IMR-90 (cell line): ENCODE data around the gene MYO3B. TPM values are rescaled to one million over a fixed set of nuclear protein-coding genes. Genes with fewer than 3 reads are reported as not detected.

ENCODE experiments used
- ATAC-seq: fragments of 200-7000 bp; cut with Tn5 transposase; 2 replicates; pipeline ENCODE4 v1.9.1; 2020; ENCODE audit warnings: low read depth, mild to moderate bottlenecking, moderate library complexity
- BruUV-seq: library from RNA; stranded (reverse); fragments of 400-500 nt; replicated peaks from 2 replicates; lab custom pipeline; 2021; lab: Mats Ljungman, UMichigan
- CTCF ChIA-PET: fragments of 300-600 bp; formaldehyde crosslinking; extraction: SDS; loops from one replicate; lab custom pipeline; 2021; ENCODE audit warnings: antibody characterized with exemption; lab: Yijun Ruan, JAX
- POLR2A ChIA-PET: fragments of 300-600 bp; sonication (Branson Sonifier 250); formaldehyde crosslinking; loops from one replicate; lab custom pipeline; 2022; ENCODE audit warnings: antibody characterized with exemption; ENCODE audit not compliant: unreplicated experiment; lab: Charles Lee
- DNase-seq: peaks from one replicate; pipeline ENCODE4 v3.0.0; 2013
- H2AFZ ChIP-seq: replicated peaks from 2 replicates; pipeline ENCODE3; 2013; ENCODE audit warnings: low read length, mild to moderate bottlenecking; ENCODE audit not compliant: poor library complexity
- H2AK5ac ChIP-seq: 2 replicates; pipeline ENCODE4 v1.6.1; 2013; ENCODE audit warnings: low read depth, low read length, inconsistent platforms
- H2AK9ac ChIP-seq: replicated peaks from 2 replicates; pipeline ENCODE3; 2013; ENCODE audit warnings: mild to moderate bottlenecking, low read depth, low read length, moderate library complexity; ENCODE audit not compliant: poor library complexity
- H2BK120ac ChIP-seq: 2 replicates; pipeline ENCODE4 v1.6.1; 2013; ENCODE audit warnings: low read depth, low read length, inconsistent platforms
- H2BK15ac ChIP-seq: 3 replicates; pipeline ENCODE4 v1.6.1; 2013; ENCODE audit warnings: low read depth, low read length, inconsistent platforms
- H2BK20ac ChIP-seq: 2 replicates; pipeline ENCODE4 v1.6.1; 2013; ENCODE audit warnings: low read depth, mild to moderate bottlenecking, inconsistent platforms, low read length, moderate library complexity
- H2BK5ac ChIP-seq: 2 replicates; pipeline ENCODE4 v1.6.1; 2013; ENCODE audit warnings: mild to moderate bottlenecking, low read depth, low read length, inconsistent platforms; ENCODE audit not compliant: poor library complexity, severe bottlenecking
- H3K14ac ChIP-seq: replicated peaks from 2 replicates; pipeline ENCODE4 v1.6.1; 2013; ENCODE audit warnings: low read depth, low read length, inconsistent platforms
- H3K18ac ChIP-seq: 2 replicates; pipeline ENCODE4 v1.6.1; 2013; ENCODE audit warnings: low read depth, low read length, control low read depth
- H3K23ac ChIP-seq: 2 replicates; pipeline ENCODE4 v1.6.1; 2013; ENCODE audit warnings: low read depth, low read length, inconsistent platforms
- H3K27ac ChIP-seq: 2 replicates; pipeline ENCODE4 v1.5.1; 2013; ENCODE audit warnings: mild to moderate bottlenecking, control low read depth, low read length; ENCODE audit not compliant: insufficient read depth
- H3K27me3 ChIP-seq: 2 replicates; pipeline ENCODE4 v1.6.1; 2013; ENCODE audit warnings: low read length; ENCODE audit not compliant: control insufficient read depth, insufficient read depth
- H3K36me3 ChIP-seq: 2 replicates; pipeline ENCODE4 v1.6.1; 2013; ENCODE audit warnings: low read length, mixed read lengths; ENCODE audit not compliant: control insufficient read depth, insufficient read depth
- H3K4ac ChIP-seq: 2 replicates; pipeline ENCODE4 v1.6.1; 2013; ENCODE audit warnings: low read depth, low read length, inconsistent platforms
- H3K4me1 ChIP-seq: 2 replicates; pipeline ENCODE4 v1.6.1; 2013; ENCODE audit warnings: low read length, mixed read lengths; ENCODE audit not compliant: control insufficient read depth, insufficient read depth
- H3K4me2 ChIP-seq: 2 replicates; pipeline ENCODE4 v1.6.1; 2013; ENCODE audit warnings: low read depth, mild to moderate bottlenecking, control low read depth, low read length, moderate library complexity
- H3K4me3 ChIP-seq: 2 replicates; pipeline ENCODE4 v1.5.1; 2013; ENCODE audit warnings: low read depth, mild to moderate bottlenecking, control low read depth, low read length, moderate library complexity; ENCODE audit not compliant: insufficient read depth
- H3K56ac ChIP-seq: 2 replicates; pipeline ENCODE4 v1.6.1; 2013; ENCODE audit warnings: low read length, inconsistent platforms; ENCODE audit not compliant: insufficient read depth; ENCODE audit errors: extremely low read depth
- H3K79me1 ChIP-seq, 2 experiments: 2 replicates each; pipeline ENCODE4 v1.6.1; 2013; ENCODE audit warnings: low read length in 2 of 2, inconsistent platforms in 1 of 2, low read depth in 1 of 2
- H3K9ac ChIP-seq: 2 replicates; pipeline ENCODE4 v1.6.1; 2013; ENCODE audit warnings: low read depth, low read length, control low read depth
- H3K9me1 ChIP-seq: 2 replicates; pipeline ENCODE4 v1.6.1; 2013; ENCODE audit warnings: low read length, inconsistent platforms; ENCODE audit not compliant: insufficient read depth
- H3K9me3 ChIP-seq: 2 replicates; pipeline ENCODE4 v1.6.1; 2013; ENCODE audit warnings: low read length; ENCODE audit not compliant: control insufficient read depth, insufficient read depth
- H4K20me1 ChIP-seq: 2 replicates; pipeline ENCODE4 v1.6.1; 2013; ENCODE audit warnings: low read length, inconsistent platforms; ENCODE audit not compliant: insufficient read depth
- H4K5ac ChIP-seq: 2 replicates; pipeline ENCODE4 v1.6.1; 2013; ENCODE audit warnings: mild to moderate bottlenecking, low read depth, low read length, control low read depth
- H4K8ac ChIP-seq, 2 experiments: 2 replicates each; pipeline ENCODE4 v1.6.1; 2013; ENCODE audit warnings: low read depth in 2 of 2, low read length in 2 of 2, control low read depth in 1 of 2, inconsistent platforms in 1 of 2
- H4K91ac ChIP-seq: 2 replicates; pipeline ENCODE4 v1.6.1; 2013; ENCODE audit warnings: low read depth, low read length, inconsistent platforms; ENCODE audit not compliant: insufficient read depth
- BHLHE40 ChIP-seq: fragments of 150-350 bp; IDR thresholded peaks from 2 replicates; pipeline ENCODE4 v1.6.1; 2016; ENCODE audit warnings: mild to moderate bottlenecking, low read depth, low read length
- CEBPB ChIP-seq: IDR thresholded peaks from 2 replicates; pipeline ENCODE4 v1.6.1; 2012; ENCODE audit warnings: low read depth, low read length, improper control_type of control experiment
- CHD1 ChIP-seq: IDR thresholded peaks from 2 replicates; pipeline ENCODE4 v1.6.1; 2012; ENCODE audit warnings: low read depth, low read length, improper control_type of control experiment
- FOS ChIP-seq: fragments of 150-350 bp; IDR thresholded peaks from 2 replicates; pipeline ENCODE4 v1.6.1; 2016; ENCODE audit warnings: low read depth, low read length
- MAFK ChIP-seq: IDR thresholded peaks from 2 replicates; pipeline ENCODE4 v1.6.1; 2012; ENCODE audit warnings: low read depth, low read length, improper control_type of control experiment
- MAZ ChIP-seq: IDR thresholded peaks from 2 replicates; pipeline ENCODE4 v1.6.1; 2012; ENCODE audit warnings: low read depth, mild to moderate bottlenecking, low read length, improper control_type of control experiment, moderate library complexity, borderline replicate concordance
- MXI1 ChIP-seq: IDR thresholded peaks from 2 replicates; pipeline ENCODE4 v1.6.1; 2012; ENCODE audit warnings: low read depth, mild to moderate bottlenecking, low read length, moderate library complexity, borderline replicate concordance
- NFE2L2 ChIP-seq: fragments of 150-350 bp; IDR thresholded peaks from 2 replicates; pipeline ENCODE4 v1.6.1; 2016; ENCODE audit warnings: low read depth, mild to moderate bottlenecking, low read length
- POLR2A ChIP-seq: IDR thresholded peaks from 2 replicates; pipeline ENCODE4 v1.6.1; 2012; ENCODE audit warnings: mild to moderate bottlenecking, low read depth, low read length
- RAD21 ChIP-seq: IDR thresholded peaks from 2 replicates; pipeline ENCODE4 v1.6.1; 2012; ENCODE audit warnings: low read length, improper control_type of control experiment
- RCOR1 ChIP-seq: IDR thresholded peaks from 2 replicates; pipeline ENCODE4 v1.6.1; 2012; ENCODE audit warnings: mild to moderate bottlenecking, low read length, improper control_type of control experiment; ENCODE audit not compliant: insufficient replicate concordance
- RFX5 ChIP-seq: IDR thresholded peaks from 2 replicates; pipeline ENCODE4 v1.8.0; 2012; ENCODE audit warnings: low read depth, mild to moderate bottlenecking, low read length, moderate library complexity
- SMC3 ChIP-seq: fragments of 150-350 bp; IDR thresholded peaks from 2 replicates; pipeline ENCODE4 v1.6.1; 2016; ENCODE audit warnings: low read depth, mild to moderate bottlenecking, antibody characterized with exemption, low read length, moderate library complexity
- WGBS, 2 experiments: methylation state at CpG; one replicate each; pipeline versions ENCODE4 v1.1.5 to v1.1.7; 2013; ENCODE audit warnings: missing lambda C conversion rate in 2 of 2; ENCODE audit not compliant: insufficient read length in 1 of 2; ENCODE audit errors: extremely low coverage in 2 of 2; 5-methylcytosine and 5-hydroxymethylcytosine counted together
- dilution Hi-C: fragments of 300-500 bp; cut with HindIII; formaldehyde crosslinking; loops from one replicate; pipeline ENCODE4 v1.14.3; 2018; ENCODE audit warnings: low sequenced_read_pairs; ENCODE audit not compliant: unreplicated experiment
- in situ Hi-C: fragments of 300-500 bp; cut with MboI; formaldehyde crosslinking; loops from 3 replicates; pipeline ENCODE4 v1.14.3; 2019; ENCODE audit warnings: low sequenced_read_pairs, inconsistent platforms, mixed read lengths
- intact Hi-C: fragments of 100-400 bp; cut with micrococcal nuclease; formaldehyde crosslinking; loops from 2 replicates; pipeline ENCODE4 v1.10.0; 2022
- polyA plus RNA-seq, 3 experiments: library from polyadenylated mRNA; depleted of rRNA; stranded (reverse); fragments of >200 nt; gene quantifications; 2 replicates each; pipeline ENCODE4 v1.2.3, GENCODE V29; 2012; ENCODE audit warnings: low replicate concordance in 1 of 3
- total RNA-seq: library from RNA; depleted of rRNA; stranded (reverse); fragments of >200 nt; gene quantifications from 2 replicates; pipeline ENCODE4 v1.2.3, GENCODE V29; 2012
- TF ChIP-seq, protein P1 (sequence below): fragments of 150-350 bp; IDR thresholded peaks from 2 replicates; pipeline ENCODE4 v1.6.1; 2017; ENCODE audit warnings: mild to moderate bottlenecking, antibody characterized with exemption, low read length, low read depth
- TF ChIP-seq, protein P2 (sequence below): fragments of 150-350 bp; IDR thresholded peaks from 2 replicates; pipeline ENCODE4 v1.6.1; 2016; ENCODE audit warnings: low read depth, mild to moderate bottlenecking, low read length, moderate library complexity, borderline replicate concordance
- TF ChIP-seq, protein P3 (sequence below): conservative IDR thresholded peaks from 2 replicates; pipeline ENCODE4 v1.5.1; 2012; ENCODE audit warnings: mild to moderate bottlenecking, low read depth, low read length, improper control_type of control experiment

Gene MYO3B
- total and polyA plus RNA-seq, 2 of the 4 experiments (the other 2 are of a cell fraction): 0.02 TPM; not detected in 1

DNA sequence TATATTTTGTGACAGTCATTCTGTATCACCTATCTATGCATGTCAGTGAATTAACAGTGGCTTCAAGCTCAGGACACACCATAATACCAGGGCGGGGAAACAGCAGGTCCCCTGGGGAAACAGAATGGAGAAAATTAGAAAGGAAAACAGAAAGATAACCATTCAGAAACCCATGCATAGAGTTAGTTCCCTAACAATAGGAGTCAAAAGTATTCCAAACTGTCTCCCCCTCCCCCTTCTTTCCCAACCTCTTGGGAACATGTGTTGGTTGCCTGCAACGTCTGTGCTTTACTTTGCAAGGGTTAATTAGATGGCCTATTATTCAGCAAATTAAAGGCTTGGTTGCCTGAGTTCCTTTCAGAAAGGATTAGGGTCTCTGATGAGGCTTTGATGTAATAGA is 176.4 kb downstream of the MYO3B start:
- no CpG with 5 or more reads among the region's 2 CpGs for WGBS, 2 experiments
- H3K27ac ChIP-seq: no peak overlapping the region
- no peak overlapping the region for H2BK15ac ChIP-seq
- H3K56ac ChIP-seq: peak overlapping the region; percentile 3; the same call in 1 of the 2 replicates
- no peak overlapping the region for H2AFZ ChIP-seq
- H2BK20ac ChIP-seq: no peak overlapping the region
- H3K4me2 ChIP-seq: no peak overlapping the region
- no peak overlapping the region for H3K4ac ChIP-seq
- no peak overlapping the region for H4K91ac ChIP-seq
- no peaks in the 10 kb centered on the region for H3K9me1 ChIP-seq
- H3K23ac ChIP-seq: no peak overlapping the region
- H3K14ac ChIP-seq: no peak overlapping the region
- dilution Hi-C loops (no loop called here), intact Hi-C loops (no loop called here), in situ Hi-C loops (no loop called here)
- DNase-seq (no peak), ATAC-seq (no peak)
- H4K20me1 ChIP-seq: no peaks in the 10 kb centered on the region
- no peak overlapping the region for H3K4me3 ChIP-seq
- H2BK5ac ChIP-seq: no peak overlapping the region
- H3K36me3 ChIP-seq: no peaks in the 10 kb centered on the region
- no TSS peak for BruUV-seq
- ChIA-PET CTCF (no interaction called here), POLR2A (no interaction called here)
- no peak overlapping the region for H3K9ac ChIP-seq
- H3K9me3 ChIP-seq: no peaks in the 10 kb centered on the region
- H3K79me1 ChIP-seq: no peaks in the 10 kb centered on the region
- no peak overlapping the region for H4K5ac ChIP-seq
- H2BK120ac ChIP-seq: no peak overlapping the region
- TF ChIP-seq POLR2A (no peak), MXI1 (no peak), MAFK (no peak), CEBPB (no peak), RCOR1 (no peak), BHLHE40 (no peak), CHD1 (no peak), MAZ (no peak), RAD21 (no peak), NFE2L2 (no peak), FOS (no peak), SMC3 (no peak), RFX5 (no peak)
- TF ChIP-seq, protein P1, sequence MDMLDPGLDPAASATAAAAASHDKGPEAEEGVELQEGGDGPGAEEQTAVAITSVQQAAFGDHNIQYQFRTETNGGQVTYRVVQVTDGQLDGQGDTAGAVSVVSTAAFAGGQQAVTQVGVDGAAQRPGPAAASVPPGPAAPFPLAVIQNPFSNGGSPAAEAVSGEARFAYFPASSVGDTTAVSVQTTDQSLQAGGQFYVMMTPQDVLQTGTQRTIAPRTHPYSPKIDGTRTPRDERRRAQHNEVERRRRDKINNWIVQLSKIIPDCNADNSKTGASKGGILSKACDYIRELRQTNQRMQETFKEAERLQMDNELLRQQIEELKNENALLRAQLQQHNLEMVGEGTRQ: no peak
- TF ChIP-seq, protein P2, sequence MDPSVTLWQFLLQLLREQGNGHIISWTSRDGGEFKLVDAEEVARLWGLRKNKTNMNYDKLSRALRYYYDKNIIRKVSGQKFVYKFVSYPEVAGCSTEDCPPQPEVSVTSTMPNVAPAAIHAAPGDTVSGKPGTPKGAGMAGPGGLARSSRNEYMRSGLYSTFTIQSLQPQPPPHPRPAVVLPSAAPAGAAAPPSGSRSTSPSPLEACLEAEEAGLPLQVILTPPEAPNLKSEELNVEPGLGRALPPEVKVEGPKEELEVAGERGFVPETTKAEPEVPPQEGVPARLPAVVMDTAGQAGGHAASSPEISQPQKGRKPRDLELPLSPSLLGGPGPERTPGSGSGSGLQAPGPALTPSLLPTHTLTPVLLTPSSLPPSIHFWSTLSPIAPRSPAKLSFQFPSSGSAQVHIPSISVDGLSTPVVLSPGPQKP: no peak
- TF ChIP-seq, protein P3, sequence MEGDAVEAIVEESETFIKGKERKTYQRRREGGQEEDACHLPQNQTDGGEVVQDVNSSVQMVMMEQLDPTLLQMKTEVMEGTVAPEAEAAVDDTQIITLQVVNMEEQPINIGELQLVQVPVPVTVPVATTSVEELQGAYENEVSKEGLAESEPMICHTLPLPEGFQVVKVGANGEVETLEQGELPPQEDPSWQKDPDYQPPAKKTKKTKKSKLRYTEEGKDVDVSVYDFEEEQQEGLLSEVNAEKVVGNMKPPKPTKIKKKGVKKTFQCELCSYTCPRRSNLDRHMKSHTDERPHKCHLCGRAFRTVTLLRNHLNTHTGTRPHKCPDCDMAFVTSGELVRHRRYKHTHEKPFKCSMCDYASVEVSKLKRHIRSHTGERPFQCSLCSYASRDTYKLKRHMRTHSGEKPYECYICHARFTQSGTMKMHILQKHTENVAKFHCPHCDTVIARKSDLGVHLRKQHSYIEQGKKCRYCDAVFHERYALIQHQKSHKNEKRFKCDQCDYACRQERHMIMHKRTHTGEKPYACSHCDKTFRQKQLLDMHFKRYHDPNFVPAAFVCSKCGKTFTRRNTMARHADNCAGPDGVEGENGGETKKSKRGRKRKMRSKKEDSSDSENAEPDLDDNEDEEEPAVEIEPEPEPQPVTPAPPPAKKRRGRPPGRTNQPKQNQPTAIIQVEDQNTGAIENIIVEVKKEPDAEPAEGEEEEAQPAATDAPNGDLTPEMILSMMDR: no peak
- H3K27me3 ChIP-seq: no peaks in the 10 kb centered on the region; the same call in 1 of the 2 replicates
- no peak overlapping the region for H2AK5ac ChIP-seq
- H3K4me1 ChIP-seq: no peaks in the 10 kb centered on the region
- no peak overlapping the region for H3K18ac ChIP-seq
- no peak overlapping the region for H4K8ac ChIP-seq
- no peak overlapping the region for H2AK9ac ChIP-seq
